Immature natural killer cell (primary cell): ENCODE results near the gene KIAA1755. TPM values are rescaled to one million over a fixed set of nuclear protein-coding genes. Genes with fewer than 3 reads are reported as not detected.

Source experiments
- DNase-seq, 3 donors: peaks; one replicate each; pipeline ENCODE4 v3.0.0; 2022; ENCODE audit warnings: mixed read lengths in 1 of 3
- H3K27ac Mint-ChIP-seq, 6 donors: one replicate each; pipeline ENCODE4 v1.8.0; 2020; ENCODE audit warnings: mixed read lengths in 6 of 6, mild to moderate bottlenecking in 5 of 6, inconsistent platforms in 4 of 6, moderate library complexity in 3 of 6
- H3K27me3 Mint-ChIP-seq, 3 donors: one replicate each; pipeline ENCODE4 v1.8.0; 2020 to 2021; ENCODE audit warnings: low read depth in 3 of 3, mild to moderate bottlenecking in 3 of 3, mixed read lengths in 3 of 3, moderate library complexity in 3 of 3, inconsistent platforms in 1 of 3
- H3K36me3 Mint-ChIP-seq, 3 donors: one replicate each; pipeline ENCODE4 v1.8.0; 2020; ENCODE audit warnings: mixed read lengths in 3 of 3, inconsistent platforms in 2 of 3, mild to moderate bottlenecking in 2 of 3
- H3K4me1 Mint-ChIP-seq, 2 donors: one replicate each; pipeline ENCODE4 v1.8.0; 2020; ENCODE audit warnings: inconsistent platforms in 2 of 2, mild to moderate bottlenecking in 2 of 2, mixed read lengths in 2 of 2, moderate library complexity in 1 of 2
- H3K4me3 Mint-ChIP-seq, 5 donors: one replicate each; pipeline ENCODE4 v1.8.0; 2020; ENCODE audit warnings: mild to moderate bottlenecking in 5 of 5, mixed read lengths in 5 of 5, inconsistent platforms in 3 of 5, moderate library complexity in 3 of 5
- H3K9me3 Mint-ChIP-seq, 6 donors: one replicate each; pipeline ENCODE4 v1.8.0; 2020; ENCODE audit warnings: mild to moderate bottlenecking in 6 of 6, mixed read lengths in 6 of 6, inconsistent platforms in 4 of 6, moderate library complexity in 3 of 6
- polyA plus RNA-seq, 3 donors: library from polyadenylated mRNA; unstranded; fragments of 300-500 nt; fragmentation: Illumina TruSeq; gene quantifications; one replicate each; pipeline ENCODE4 v1.2.3, GENCODE V29; 2021

Gene KIAA1755
- polyA plus RNA-seq, 3 donors from 2014 or later: not detected

DNA sequence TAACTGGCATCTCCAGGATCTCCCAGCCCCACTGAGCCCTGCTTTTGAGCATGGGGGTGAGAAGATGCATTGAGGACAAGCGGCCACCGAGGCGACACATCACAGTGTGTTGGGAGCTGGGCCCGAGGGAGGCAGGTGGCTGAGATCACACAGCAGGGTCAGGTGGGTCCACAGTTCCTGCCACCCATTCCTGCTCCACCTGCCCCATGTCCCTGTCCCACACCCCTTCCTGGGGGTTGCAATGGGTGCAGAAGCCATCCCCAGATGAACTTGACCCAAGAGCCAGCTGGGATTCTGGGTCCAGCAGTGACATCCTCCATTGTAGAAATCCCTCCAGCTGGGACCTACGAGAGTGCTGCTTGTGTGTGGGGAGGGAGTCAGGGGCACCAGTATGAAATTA is 96.5 kb downstream of the KIAA1755 start:
- no peaks in the 10 kb centered on the region for H3K9me3 Mint-ChIP-seq
- no peak overlapping the region for H3K27ac Mint-ChIP-seq
- peaks cover 6 to 9% of the 10 kb centered on the region in 2 donors for H3K4me1 Mint-ChIP-seq
- DNase-seq: no peak
- H3K4me3 Mint-ChIP-seq: no peak overlapping the region
- H3K27me3 Mint-ChIP-seq: peaks cover 1 to 6% (median 3%) of the 10 kb centered on the region in 3 donors
- no peaks in the 10 kb centered on the region for H3K36me3 Mint-ChIP-seq

DNA sequence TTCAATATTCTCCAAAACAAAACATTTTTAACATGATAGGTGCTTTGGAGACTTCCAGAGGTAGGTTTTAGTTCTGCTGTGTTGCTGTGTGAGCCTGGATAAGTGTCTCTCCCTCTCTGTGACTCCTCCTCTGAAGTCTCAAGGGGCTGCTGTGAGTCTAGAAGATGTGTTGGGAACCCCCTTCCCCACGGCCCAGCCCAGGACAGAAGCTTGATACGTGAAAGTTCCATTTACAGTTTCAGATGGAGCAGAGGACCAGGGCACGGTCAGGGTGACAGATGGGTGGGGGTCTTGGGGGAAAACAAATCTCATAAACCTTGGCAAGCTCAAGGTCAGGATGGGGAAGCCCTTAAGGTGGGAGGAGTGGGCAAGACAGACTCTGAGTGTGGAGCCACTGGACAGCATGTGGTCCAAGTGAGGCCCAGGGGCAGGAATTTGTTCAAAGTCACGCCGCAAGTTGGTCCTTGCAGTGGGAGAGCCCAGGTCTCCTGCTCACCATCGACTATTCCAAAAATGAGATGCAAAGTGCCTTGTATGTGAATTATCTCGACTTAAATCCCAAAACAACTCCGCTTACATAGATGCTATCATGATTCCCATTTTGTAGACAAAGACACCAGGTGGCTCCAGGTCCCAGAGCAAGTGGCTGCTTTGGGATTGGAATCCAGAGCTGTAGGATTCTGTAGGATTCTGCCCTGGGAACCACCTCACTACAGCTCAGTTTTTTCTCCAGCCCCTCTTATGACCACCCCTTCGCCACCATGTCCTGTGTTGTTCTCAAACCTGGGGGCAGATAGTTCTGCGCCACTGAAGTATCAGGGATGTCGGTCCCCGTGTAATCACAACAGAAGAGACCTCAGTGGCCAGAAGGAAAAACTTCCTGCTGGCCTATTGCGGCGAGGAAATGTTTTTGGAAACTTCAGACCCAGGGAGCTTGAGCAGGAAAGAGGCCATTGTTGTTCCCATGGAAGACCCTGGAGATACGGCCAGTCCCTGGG is 97.4 kb downstream of the KIAA1755 start:
- DNase-seq: no peak
- Mint-ChIP-seq H3K36me3 (no peaks in the 10 kb centered on the region), H3K27me3 (peaks cover 2 to 6% (median 3%) of the 10 kb centered on the region in 3 donors), H3K27ac (no peak overlapping the region), H3K4me3 (no peak overlapping the region), H3K4me1 (peaks cover 6 to 7% of the 10 kb centered on the region in 2 donors), H3K9me3 (no peaks in the 10 kb centered on the region)

DNA sequence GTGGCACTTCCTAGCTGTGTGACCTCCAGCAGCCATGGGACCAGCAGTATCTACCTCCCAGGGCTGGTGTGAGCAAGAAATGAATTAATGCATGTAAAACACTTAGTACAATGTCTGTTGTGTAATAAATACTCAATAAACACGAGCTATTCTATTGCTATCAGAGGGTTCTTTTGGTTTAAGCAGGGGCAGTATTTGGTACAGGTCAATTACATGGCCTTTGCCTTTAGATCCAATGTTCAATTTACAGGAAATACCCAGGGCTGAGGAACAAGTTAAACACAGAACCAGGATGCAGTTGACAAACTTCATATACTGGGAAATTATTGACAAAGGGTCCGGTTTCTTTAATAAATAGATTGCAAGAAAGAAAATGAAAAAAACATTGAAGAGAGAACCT is 98.4 kb downstream of the KIAA1755 start:
- Mint-ChIP-seq H3K4me1 (peaks cover 6 to 7% of the 10 kb centered on the region in 2 donors), H3K9me3 (no peaks in the 10 kb centered on the region), H3K27ac (no peak overlapping the region), H3K36me3 (no peaks in the 10 kb centered on the region), H3K27me3 (peaks cover 2 to 6% (median 3%) of the 10 kb centered on the region in 3 donors), H3K4me3 (no peak overlapping the region)
- DNase-seq: no peak

DNA sequence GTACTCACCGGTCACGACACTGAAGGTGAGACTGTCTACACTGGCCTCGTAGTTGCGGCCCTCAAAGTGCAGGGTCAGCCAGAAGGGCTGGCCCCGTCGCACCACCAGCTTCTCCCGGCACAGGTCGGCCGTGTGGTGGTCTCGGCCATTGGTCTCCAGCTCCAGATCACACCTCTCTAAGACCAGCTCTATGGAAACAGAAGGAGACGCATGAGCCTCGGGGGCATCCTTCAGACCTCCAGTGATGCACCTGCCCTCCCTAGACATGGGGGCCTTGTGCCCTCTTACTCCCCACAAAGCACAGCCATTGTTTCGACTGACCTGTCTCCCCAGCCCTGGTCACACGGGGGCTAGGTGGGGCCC is 99.1 kb downstream of the KIAA1755 start:
- Mint-ChIP-seq H3K4me3 (no peak overlapping the region), H3K36me3 (no peaks in the 10 kb centered on the region), H3K27ac (no peak overlapping the region), H3K4me1 (peaks cover 6 to 7% of the 10 kb centered on the region in 2 donors), H3K9me3 (no peaks in the 10 kb centered on the region), H3K27me3 (peaks cover 2 to 6% (median 2%) of the 10 kb centered on the region in 3 donors)
- no peak for DNase-seq

Other genes with a start within 250 kb of the KIAA1755 start
- 10 to 100 TPM in 2 of 3 donors, 1 to 10 TPM in 1; 8.8 to 17.7 (median 15.4) TPM for gene TTI1, start 227.3 kb downstream of the KIAA1755 start, polyA plus RNA-seq
- gene RPRD1B, start 227.0 kb downstream of the KIAA1755 start, polyA plus RNA-seq: 1 to 10 TPM; 2.0 to 4.3 (median 2.1) TPM
- gene TGM2, start 95.5 kb downstream of the KIAA1755 start, polyA plus RNA-seq: not detected
- gene BPI, start 43.4 kb upstream of the KIAA1755 start, polyA plus RNA-seq: not detected
- gene LBP, start 85.7 kb upstream of the KIAA1755 start, polyA plus RNA-seq: not detected
- gene SNHG17, start 174.6 kb upstream of the KIAA1755 start, polyA plus RNA-seq: 10 to 100 TPM; 42.8 to 86.0 (median 44.9) TPM
- 10 to 100 TPM in 2 of 3 donors, 1 to 10 TPM in 1; 7.5 to 16.7 (median 14.7) TPM for gene RALGAPB, start 212.1 kb upstream of the KIAA1755 start, polyA plus RNA-seq